ENCODE data around the gene RBM5.

DNA sequence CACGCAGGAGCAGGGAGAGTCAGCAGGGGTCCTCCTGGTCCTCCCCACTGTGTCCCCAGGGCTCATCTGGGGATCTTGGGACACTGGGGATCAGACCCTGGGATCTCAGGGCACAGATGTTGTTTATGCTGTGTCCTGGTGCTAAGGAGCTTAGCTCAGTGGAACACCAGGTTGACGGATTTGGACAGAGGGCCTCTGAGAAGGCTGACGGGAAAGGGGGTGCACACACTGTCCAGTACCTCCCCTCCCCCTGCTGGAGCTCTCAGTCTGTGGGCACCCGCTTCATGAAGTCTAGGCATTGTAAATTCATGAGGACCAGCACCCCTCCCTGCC is 44.5 kb downstream of the RBM5 start:
- TF ChIP-seq, protein P1, sequence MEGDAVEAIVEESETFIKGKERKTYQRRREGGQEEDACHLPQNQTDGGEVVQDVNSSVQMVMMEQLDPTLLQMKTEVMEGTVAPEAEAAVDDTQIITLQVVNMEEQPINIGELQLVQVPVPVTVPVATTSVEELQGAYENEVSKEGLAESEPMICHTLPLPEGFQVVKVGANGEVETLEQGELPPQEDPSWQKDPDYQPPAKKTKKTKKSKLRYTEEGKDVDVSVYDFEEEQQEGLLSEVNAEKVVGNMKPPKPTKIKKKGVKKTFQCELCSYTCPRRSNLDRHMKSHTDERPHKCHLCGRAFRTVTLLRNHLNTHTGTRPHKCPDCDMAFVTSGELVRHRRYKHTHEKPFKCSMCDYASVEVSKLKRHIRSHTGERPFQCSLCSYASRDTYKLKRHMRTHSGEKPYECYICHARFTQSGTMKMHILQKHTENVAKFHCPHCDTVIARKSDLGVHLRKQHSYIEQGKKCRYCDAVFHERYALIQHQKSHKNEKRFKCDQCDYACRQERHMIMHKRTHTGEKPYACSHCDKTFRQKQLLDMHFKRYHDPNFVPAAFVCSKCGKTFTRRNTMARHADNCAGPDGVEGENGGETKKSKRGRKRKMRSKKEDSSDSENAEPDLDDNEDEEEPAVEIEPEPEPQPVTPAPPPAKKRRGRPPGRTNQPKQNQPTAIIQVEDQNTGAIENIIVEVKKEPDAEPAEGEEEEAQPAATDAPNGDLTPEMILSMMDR (optimal IDR thresholded peaks at IDR 0.05 in 1 of 3, IDR thresholded peaks at IDR 0.05 in 1 of 3, conservative IDR thresholded peaks at IDR 0.05 in 1 of 3; ENCODE audit: extremely low read depth in 1 of 3, insufficient read depth in 2 of 3, low read length in 3 of 3) = no peak
- TF ChIP-seq EZH2 (IDR thresholded peaks at IDR 0.05; ENCODE audit: low read length) = no peak

Data from keratinocyte (primary cell).